T-helper 2 cell treated with Interferon-gamma antibody and Interleukin-4, amounts not matched to agents 5 μg/mL and 100 μg/mL, for 36 hours (primary cell): ENCODE data around the gene NLN.
"Not testable (repeated sequence)": the region's sequence is repeated elsewhere in the genome, so short reads cannot be mapped to it uniquely, and the experiment has no call there.

Experiments used
- DNase-seq: peaks from one replicate; pipeline ENCODE4 v3.0.0; 2021; ENCODE audit warnings: low spot score
- H3K27ac Mint-ChIP-seq: one replicate; pipeline ENCODE4 v1.8.0; 2021; ENCODE audit warnings: mild to moderate bottlenecking, mixed read lengths
- H3K27me3 Mint-ChIP-seq: one replicate; pipeline ENCODE4 v1.8.0; 2021; ENCODE audit warnings: low read depth, mixed read lengths
- H3K36me3 Mint-ChIP-seq: one replicate; pipeline ENCODE4 v1.8.0; 2021; ENCODE audit warnings: low read depth, mixed read lengths
- H3K4me1 Mint-ChIP-seq: one replicate; pipeline ENCODE4 v1.8.0; 2021; ENCODE audit warnings: low read depth, mixed read lengths
- H3K4me3 Mint-ChIP-seq: one replicate; pipeline ENCODE4 v1.8.0; 2022; ENCODE audit warnings: mild to moderate bottlenecking, moderate library complexity, mixed read lengths
- H3K9me3 Mint-ChIP-seq: one replicate; pipeline ENCODE4 v1.8.0; 2021; ENCODE audit warnings: mixed read lengths

The NLN gene

DNA sequence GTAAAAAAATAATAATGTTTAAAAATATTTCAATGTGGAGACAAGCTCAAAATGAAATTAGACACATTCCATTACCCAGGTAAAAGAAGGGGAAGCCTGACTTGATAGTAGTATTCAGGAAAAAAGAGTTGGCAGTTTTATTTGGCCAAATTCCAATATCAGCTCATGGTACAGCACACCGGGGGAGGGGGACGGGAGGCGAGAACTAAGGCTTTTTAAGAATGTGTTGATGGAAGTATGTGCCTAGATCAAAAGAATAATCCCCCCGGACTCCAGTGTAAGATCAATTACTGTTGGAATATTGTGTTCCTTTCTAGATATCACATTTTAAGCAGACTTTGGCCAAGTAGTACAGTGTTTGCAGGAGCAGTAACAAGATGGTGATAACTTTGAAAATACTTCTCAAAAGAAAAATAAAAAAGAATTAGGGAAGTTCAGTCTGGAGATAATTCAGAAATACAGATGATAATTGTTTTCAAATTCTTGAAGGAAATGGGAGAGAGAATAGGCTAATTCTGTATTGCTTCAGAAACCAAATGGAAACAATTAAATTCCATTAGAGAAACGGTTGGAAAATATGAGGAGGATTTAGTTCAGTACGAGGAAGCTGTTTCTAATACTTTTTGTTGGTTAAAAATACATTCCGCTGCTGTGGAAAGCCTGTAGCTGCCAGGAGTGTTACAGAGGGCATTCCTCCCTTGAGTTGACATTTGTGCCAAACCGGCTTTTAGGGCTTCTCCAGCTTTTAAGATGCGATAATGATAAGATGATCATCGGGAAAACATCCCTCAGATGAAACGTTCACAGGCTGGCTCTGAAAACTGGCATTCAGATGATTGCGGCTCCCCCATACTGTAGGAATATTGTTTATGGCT is 106.3 kb downstream of the NLN start:
- no peak overlapping the region for H3K27ac Mint-ChIP-seq
- H3K36me3 Mint-ChIP-seq, result no peaks in the 10 kb centered on the region
- no peak overlapping the region for H3K4me3 Mint-ChIP-seq
- H3K27me3 Mint-ChIP-seq, result peaks cover 5% of the 10 kb centered on the region
- no peak for DNase-seq
- peaks cover 16% of the 10 kb centered on the region for H3K4me1 Mint-ChIP-seq
- H3K9me3 Mint-ChIP-seq, result no peaks in the 10 kb centered on the region

DNA sequence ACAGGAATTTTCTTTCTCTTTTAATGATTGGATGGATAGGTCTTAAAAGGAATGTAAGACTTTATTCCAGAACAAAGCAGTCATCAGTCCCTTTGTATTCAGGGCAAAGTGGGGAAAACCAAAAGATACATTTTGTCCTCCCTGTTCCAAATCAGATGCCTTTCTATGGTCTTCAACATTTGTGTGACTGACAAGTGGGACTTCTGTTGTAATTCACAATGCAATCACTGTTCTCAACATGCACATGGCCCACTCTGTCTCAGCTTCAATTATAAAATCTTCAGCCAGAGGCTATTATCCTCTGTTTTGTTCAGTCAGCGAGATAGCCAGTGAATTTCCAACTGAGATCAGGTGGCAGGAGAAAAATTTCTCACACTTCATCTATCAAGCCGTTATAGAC is 108.9 kb downstream of the NLN start:
- no peak overlapping the region for H3K27ac Mint-ChIP-seq
- H3K4me1 Mint-ChIP-seq, result peaks cover 6% of the 10 kb centered on the region
- H3K36me3 Mint-ChIP-seq, result no peaks in the 10 kb centered on the region
- H3K4me3 Mint-ChIP-seq, result no peak overlapping the region
- DNase-seq, result no peak
- peaks cover 5% of the 10 kb centered on the region for H3K27me3 Mint-ChIP-seq
- H3K9me3 Mint-ChIP-seq, result no peaks in the 10 kb centered on the region

DNA sequence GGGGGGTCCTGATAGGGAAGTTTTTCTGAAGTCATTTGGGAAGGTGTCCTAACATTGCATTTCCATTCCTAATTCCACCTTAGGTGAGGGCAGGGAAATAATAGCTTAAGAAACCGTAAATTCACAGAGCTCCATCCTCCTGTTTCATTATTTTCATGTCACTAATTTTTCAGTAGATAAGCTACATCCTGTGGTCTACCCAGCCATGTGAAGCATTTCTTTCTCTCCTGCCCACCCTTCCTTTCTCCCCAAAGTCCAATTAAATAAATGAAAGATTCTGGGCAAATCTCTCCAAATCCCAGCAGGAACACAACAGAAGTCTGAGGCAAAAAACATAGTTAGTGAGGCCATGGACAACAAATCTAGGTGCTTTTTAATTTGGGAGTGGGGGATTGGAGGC is 109.3 kb downstream of the NLN start:
- H3K9me3 Mint-ChIP-seq, result no peaks in the 10 kb centered on the region
- peaks cover 2% of the 10 kb centered on the region for H3K4me1 Mint-ChIP-seq
- DNase-seq, result no peak
- H3K27me3 Mint-ChIP-seq, result peaks cover 5% of the 10 kb centered on the region
- H3K4me3 Mint-ChIP-seq, result no peak overlapping the region
- no peak overlapping the region for H3K27ac Mint-ChIP-seq
- H3K36me3 Mint-ChIP-seq, result no peaks in the 10 kb centered on the region

DNA sequence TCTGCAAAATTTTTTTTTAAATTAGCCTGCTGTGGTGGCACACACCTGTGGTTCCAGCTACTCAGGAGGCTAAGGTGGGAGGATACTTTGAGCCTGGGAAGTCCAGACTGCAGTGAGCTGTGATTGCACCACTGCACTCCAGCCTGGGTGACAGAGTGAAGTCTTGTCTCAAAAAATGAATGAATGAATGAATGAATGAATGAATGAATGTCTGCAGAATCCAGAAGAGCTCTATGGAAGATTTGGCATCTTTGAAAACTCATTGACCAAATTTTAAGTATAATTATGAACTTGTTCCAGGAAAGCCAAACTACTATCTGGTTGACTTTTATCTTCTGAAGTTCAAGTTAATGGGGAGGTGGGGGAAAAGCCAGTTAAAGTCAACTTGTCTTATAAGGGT is 110.1 kb downstream of the NLN start:
- H3K36me3 Mint-ChIP-seq, result no peaks in the 10 kb centered on the region
- H3K27ac Mint-ChIP-seq, result no peak overlapping the region
- H3K27me3 Mint-ChIP-seq, result peaks cover 5% of the 10 kb centered on the region
- no peaks in the 10 kb centered on the region for H3K4me1 Mint-ChIP-seq
- no peaks in the 10 kb centered on the region for H3K9me3 Mint-ChIP-seq
- DNase-seq, result no peak
- no peak overlapping the region for H3K4me3 Mint-ChIP-seq

DNA sequence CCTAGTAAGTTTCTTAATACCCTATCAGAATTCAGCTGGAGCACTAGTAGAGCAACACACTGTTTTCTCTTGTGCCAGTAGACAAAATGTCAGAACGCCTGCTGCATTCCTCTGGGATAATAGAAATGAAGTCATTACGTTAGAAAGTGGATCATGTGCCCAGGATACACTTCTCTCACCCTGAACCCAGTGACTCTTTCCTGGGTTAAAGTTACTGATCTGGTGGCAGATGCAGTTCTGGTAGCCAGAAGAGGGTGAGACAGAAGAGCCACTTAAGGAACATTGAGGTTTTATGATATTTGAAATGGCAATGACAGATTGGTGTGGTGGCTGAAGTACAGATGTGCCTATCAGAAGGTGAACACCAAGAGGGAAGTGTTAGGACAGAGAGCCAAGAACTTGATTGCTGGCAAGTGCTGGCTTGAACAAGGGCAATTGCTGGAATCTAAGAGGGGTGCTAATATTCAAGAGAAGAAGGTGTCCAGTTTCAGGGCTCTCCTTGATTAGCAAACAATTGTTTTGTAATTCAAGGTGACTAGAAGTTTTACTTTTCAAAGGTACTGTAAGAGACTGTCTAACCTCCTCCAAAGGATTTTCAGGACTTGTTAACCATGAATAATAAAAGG is 110.7 kb downstream of the NLN start:
- no peaks in the 10 kb centered on the region for H3K9me3 Mint-ChIP-seq
- DNase-seq, result no peak
- H3K27ac Mint-ChIP-seq, result no peak overlapping the region
- no peaks in the 10 kb centered on the region for H3K36me3 Mint-ChIP-seq
- no peak overlapping the region for H3K4me3 Mint-ChIP-seq
- no peaks in the 10 kb centered on the region for H3K4me1 Mint-ChIP-seq
- peaks cover 5% of the 10 kb centered on the region for H3K27me3 Mint-ChIP-seq

DNA sequence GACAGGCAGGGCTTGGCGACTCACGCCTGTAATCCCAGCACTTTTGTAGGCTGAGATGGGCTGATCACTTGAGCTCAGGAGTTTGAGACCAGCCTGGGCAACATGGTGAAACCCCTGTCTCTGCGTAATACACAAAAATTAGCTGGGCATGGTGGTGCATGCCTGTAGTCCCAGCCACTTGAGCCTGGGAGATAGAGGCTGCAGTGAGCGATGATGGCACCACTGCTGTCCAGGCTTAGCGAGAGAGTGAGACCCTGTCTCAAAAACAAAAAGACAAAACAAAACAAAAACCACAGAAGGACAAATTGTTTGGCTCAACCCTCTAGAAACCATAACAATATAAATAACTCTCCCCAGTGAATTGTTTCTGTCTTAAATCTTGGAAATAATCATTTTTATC is 111.8 kb downstream of the NLN start:
- Mint-ChIP-seq H3K27me3 (peaks cover 5% of the 10 kb centered on the region), H3K36me3 (no peaks in the 10 kb centered on the region), H3K4me3 (no peak overlapping the region), H3K4me1 (no peaks in the 10 kb centered on the region), H3K27ac (no peak overlapping the region), H3K9me3 (no peaks in the 10 kb centered on the region)
- no peak for DNase-seq

DNA sequence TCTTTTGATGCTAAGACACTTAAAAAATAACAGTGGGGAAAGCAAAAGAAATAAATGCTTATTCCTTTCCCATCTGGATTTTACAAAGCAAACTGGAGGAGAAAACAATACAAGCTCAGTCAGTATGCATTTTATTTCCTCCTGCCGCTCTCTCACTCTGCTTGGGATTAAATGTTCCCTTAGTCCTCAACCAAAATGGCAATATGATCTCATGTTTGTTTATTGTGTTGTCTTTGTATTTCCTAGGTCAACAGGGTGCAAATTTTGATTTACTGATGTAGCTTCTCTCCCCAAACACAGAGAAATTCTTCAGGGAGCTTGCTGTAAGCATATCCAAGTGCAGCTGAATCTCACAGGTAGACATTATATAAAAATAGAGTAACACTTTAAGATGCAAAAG is 112.3 kb downstream of the NLN start:
- Mint-ChIP-seq H3K27ac (no peak overlapping the region), H3K27me3 (peaks cover 5% of the 10 kb centered on the region), H3K36me3 (no peaks in the 10 kb centered on the region), H3K4me3 (no peak overlapping the region), H3K9me3 (no peaks in the 10 kb centered on the region), H3K4me1 (no peaks in the 10 kb centered on the region)
- no peak for DNase-seq

DNA sequence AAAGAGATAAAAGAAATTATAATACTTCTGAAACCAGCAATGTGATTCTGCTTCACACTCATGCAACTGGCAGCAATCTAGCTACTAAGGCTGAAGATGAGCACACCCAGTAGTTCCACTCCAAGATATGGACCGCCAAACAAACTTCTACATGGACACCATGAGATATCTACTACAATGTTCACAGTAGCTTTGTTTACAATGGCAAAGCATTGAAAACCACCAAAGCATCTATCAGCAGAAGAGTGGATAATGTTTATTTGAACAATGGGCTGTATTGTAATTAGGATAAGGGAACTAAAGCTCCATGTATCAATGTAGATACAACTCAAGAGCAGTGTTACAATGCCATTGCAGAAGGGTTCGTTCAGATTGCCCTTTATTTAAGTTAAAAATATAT is 113.2 kb downstream of the NLN start:
- H3K27me3 Mint-ChIP-seq, result peaks cover 5% of the 10 kb centered on the region
- no peak for DNase-seq
- H3K9me3 Mint-ChIP-seq, result no peaks in the 10 kb centered on the region

GRCh38 chr5:65837139-65837538 is 115.1 kb downstream of the NLN start:
- H3K9me3 Mint-ChIP-seq, result no peaks in the 10 kb centered on the region
- H3K4me3 Mint-ChIP-seq, result no peak overlapping the region
- peaks cover 5% of the 10 kb centered on the region for H3K27me3 Mint-ChIP-seq
- DNase-seq, result no peak
- no peaks in the 10 kb centered on the region for H3K36me3 Mint-ChIP-seq
- no peak overlapping the region for H3K27ac Mint-ChIP-seq
- H3K4me1 Mint-ChIP-seq, result no peaks in the 10 kb centered on the region

More for the DNA sequence above, 113.2 kb downstream of the NLN start:
- Mint-ChIP-seq H3K27ac (no peak overlapping the region), H3K4me3 (no peak overlapping the region), H3K36me3 (no peaks in the 10 kb centered on the region), H3K4me1 (no peaks in the 10 kb centered on the region)

- H3K4me1 Mint-ChIP-seq, H3K36me3 Mint-ChIP-seq, H3K9me3 Mint-ChIP-seq, DNase-seq, H3K27ac Mint-ChIP-seq, H3K4me3 Mint-ChIP-seq, H3K27me3 Mint-ChIP-seq: not testable (repeated sequence)
Observed at GRCh38 chr5:65839170-65839569, 117.2 kb downstream of the NLN start.

DNA sequence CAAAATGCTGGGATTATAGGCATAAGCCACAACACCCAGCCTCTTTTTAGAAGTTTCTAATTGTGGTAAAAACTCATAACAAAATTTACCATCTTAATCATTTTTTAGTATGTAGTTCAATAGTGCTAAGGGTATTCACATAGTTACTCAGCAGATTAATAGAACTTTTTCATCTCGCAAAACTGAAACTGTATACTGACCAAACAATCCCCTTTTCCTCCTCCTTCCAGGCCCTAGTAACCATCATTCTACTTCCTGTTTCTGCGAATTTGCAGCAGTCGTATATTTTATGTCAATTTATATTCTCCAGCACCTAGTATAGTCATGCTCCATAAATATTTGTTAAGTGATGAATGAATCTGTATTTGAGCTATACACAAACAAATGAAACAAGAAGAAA is 118.1 kb downstream of the NLN start:
- Mint-ChIP-seq H3K36me3 (no peaks in the 10 kb centered on the region), H3K27me3 (peaks cover 2% of the 10 kb centered on the region), H3K27ac (no peak overlapping the region), H3K4me1 (no peaks in the 10 kb centered on the region), H3K4me3 (no peak overlapping the region), H3K9me3 (no peaks in the 10 kb centered on the region)
- no peak for DNase-seq

DNA sequence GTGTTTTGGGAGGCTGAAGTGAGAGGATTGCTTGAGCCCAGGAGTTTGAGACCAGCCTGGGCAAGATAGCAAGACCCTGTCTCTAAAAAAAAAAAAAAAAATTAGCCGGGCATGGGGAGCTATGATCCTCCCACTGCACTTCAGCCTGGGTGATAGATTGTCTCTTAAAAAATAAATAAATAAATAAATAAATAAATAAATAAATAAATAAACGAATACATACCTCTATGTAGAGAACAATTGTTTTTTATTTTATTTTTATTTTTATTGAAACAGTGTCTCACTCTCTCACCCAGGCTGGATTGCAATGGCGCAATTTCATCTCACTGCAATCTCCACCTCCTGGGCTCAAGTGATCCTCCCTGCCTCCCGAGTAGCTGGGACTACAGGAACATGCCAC is 122.8 kb downstream of the NLN start:
- H3K27me3 Mint-ChIP-seq, result peaks cover 14% of the 10 kb centered on the region
- H3K4me1 Mint-ChIP-seq, DNase-seq, H3K4me3 Mint-ChIP-seq, H3K9me3 Mint-ChIP-seq, H3K36me3 Mint-ChIP-seq, H3K27ac Mint-ChIP-seq: not testable (repeated sequence)

GRCh38 chr5:65846101-65846500 is 124.1 kb downstream of the NLN start:
- peaks cover 9% of the 10 kb centered on the region for H3K9me3 Mint-ChIP-seq

DNA sequence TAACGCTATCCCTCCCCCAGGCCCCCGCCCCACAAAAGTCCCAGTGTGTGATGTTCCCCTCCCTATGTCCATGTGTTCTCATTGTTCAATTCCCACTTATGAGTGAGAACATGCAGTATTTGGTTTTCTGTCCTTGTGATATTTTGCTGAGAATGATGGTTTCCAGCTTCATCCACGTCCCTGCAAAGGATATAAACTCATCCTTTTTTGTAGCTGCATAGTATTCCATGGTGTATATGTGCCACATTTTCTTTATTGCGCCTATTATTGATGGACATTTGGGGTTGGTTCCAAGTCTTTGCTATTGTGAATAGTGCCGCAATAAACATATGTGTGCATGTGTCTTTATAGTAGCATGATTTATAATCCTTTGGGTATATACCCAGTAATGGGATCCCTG is 125.0 kb downstream of the NLN start:
- not testable (repeated sequence) for DNase-seq, H3K36me3 Mint-ChIP-seq, H3K27ac Mint-ChIP-seq, H3K4me1 Mint-ChIP-seq, H3K9me3 Mint-ChIP-seq, H3K4me3 Mint-ChIP-seq
- peaks cover 27% of the 10 kb centered on the region for H3K27me3 Mint-ChIP-seq

More at GRCh38 chr5:65846101-65846500, 124.1 kb downstream of the NLN start:
- Mint-ChIP-seq H3K4me1 (peaks cover 2% of the 10 kb centered on the region), H3K36me3 (no peaks in the 10 kb centered on the region), H3K27ac (no peak overlapping the region), H3K27me3 (peaks cover 19% of the 10 kb centered on the region), H3K4me3 (no peak overlapping the region)
- no peak for DNase-seq
